ENCODE measurements around the gene DES.
A peak's percentile ranks its signal among the peaks of the same experiment; 100 is the strongest.

Gene DES

GRCh38 chr2:219475697-219476651, 57.8 kb downstream of the DES start:
- peak in 1 of 2 donors; percentile 11 for DNase-seq
